ENCODE measurements around the gene MISP3.

MISP3 gene

GRCh38 chr19:14056741-14057356 lies 15.7 kb upstream of the MISP3 start:
- peaks cover 19 to 20% of the 10 kb centered on the region in 2 donors for H3K4me1 Mint-ChIP-seq (ENCODE audit: low read depth in 2 of 2)
- no peak overlapping the region for H3K27ac Mint-ChIP-seq
- peaks cover 25 to 42% of the 10 kb centered on the region in 2 donors for H3K27me3 Mint-ChIP-seq
- ATAC-seq (replicated peaks): no peak
- H3K9me3 Mint-ChIP-seq: no peaks in the 10 kb centered on the region
- H3K4me3 Mint-ChIP-seq: peak overlapping the region; percentile 40 to 77
- H3K36me3 Mint-ChIP-seq (ENCODE audit: insufficient read depth): peaks cover 19% of the 10 kb centered on the region
- no peak for DNase-seq

DNA sequence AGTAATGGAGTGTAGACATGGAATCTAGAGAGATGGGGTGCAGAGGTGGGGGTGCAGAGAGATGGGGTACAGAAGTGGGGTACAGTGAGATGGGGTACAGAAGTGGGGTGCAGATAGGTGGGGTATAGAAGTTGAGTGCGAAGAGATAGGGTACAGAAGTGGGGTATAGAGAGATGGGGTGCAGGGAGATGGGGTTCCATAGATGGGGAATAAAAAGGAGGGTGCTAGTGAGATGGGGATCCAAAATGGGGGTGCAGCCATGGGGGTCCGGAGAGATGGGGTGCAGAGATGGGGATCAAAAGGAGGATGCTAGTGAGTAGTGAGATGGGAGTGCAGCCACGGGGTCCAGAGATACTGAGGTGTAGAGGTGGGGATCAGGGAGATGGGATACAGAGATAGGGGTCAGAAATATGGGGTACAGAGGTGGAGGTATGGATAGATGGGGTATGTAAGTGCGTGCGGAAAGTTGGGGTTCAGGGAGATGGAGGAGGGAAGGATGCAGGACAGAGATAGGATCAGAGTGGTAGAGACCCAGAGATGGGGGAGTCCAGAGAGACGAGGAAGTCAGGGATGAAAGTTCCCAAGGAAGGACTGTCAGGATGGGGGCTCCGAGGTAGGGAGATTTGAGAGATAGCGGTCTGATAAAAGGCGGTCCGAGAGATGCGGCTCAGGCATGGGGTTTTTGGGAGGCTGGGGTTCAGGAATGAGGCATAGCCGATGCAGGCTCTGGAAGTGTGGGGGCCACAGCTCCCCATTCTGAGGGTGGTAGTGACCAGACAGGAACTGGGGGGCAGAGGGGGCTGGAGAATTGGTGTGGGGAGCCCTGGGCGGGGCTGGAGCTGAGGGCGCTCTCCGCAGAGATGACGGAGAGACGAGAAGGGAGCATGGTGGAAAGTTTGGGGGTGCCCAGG lies 14.1 kb upstream of the MISP3 start:
- Mint-ChIP-seq H3K36me3 (ENCODE audit: insufficient read depth) (peaks cover 5% of the 10 kb centered on the region), H3K27me3 (peaks cover 25 to 45% of the 10 kb centered on the region in 2 donors), H3K27ac (no peak overlapping the region), H3K9me3 (no peaks in the 10 kb centered on the region), H3K4me1 (ENCODE audit: low read depth in 2 of 2) (peaks cover 16 to 20% of the 10 kb centered on the region in 2 donors), H3K4me3 (peak overlapping the region; percentile 74 to 77)
- DNase-seq (no peak), ATAC-seq (replicated peaks) (no peak)

- Mint-ChIP-seq H3K27me3 (peaks cover 25 to 45% of the 10 kb centered on the region in 2 donors), H3K27ac (no peak overlapping the region), H3K4me3 (peak overlapping the region; percentile 74 to 77), H3K9me3 (no peaks in the 10 kb centered on the region), H3K4me1 (ENCODE audit: low read depth in 2 of 2) (peaks cover 16 to 18% of the 10 kb centered on the region in 2 donors), H3K36me3 (ENCODE audit: insufficient read depth) (peaks cover 3% of the 10 kb centered on the region)
- peak; percentile 60 for ATAC-seq (replicated peaks)
- DNase-seq: peak; percentile 51 to 53 (median 52)
Measured at GRCh38 chr19:14059093-14059480, 13.5 kb upstream of the MISP3 start.

DNA sequence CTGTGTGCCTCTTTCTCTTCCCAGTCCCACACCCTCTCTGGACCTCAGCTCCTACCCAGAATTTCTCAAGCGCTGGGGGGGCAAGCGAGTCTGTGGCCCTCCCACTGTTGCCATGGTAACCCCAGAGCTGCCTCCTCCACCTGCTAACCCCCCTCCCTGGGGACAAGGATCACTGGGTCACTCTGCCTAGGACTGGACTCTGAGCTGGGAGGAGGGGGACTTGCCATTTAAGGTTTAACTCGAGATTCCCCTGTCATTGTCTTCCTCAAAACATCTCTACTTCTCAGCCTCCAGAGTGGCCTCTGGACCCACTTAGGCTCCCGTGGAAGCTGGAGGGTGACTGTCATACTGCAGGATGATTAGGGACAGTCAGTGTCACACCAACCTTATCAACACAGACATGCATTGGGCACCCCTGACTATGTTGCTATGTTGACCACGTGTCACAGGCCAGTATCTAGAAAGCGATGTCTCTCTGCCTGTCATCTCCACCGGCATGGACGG lies 12.9 kb upstream of the MISP3 start:
- H3K4me1 Mint-ChIP-seq (ENCODE audit: low read depth in 2 of 2): peaks cover 15 to 16% of the 10 kb centered on the region in 2 donors
- H3K36me3 Mint-ChIP-seq (ENCODE audit: insufficient read depth): peaks cover 5% of the 10 kb centered on the region
- peaks cover 25 to 45% of the 10 kb centered on the region in 2 donors for H3K27me3 Mint-ChIP-seq
- no peak for ATAC-seq (replicated peaks)
- no peak for DNase-seq
- no peaks in the 10 kb centered on the region for H3K9me3 Mint-ChIP-seq
- no peak overlapping the region for H3K27ac Mint-ChIP-seq
- peak overlapping the region in 1 of 2 donors; percentile 35 for H3K4me3 Mint-ChIP-seq

GRCh38 chr19:14061081-14061749 lies 11.4 kb upstream of the MISP3 start:
- no peak overlapping the region for H3K27ac Mint-ChIP-seq
- ATAC-seq (replicated peaks): no peak
- DNase-seq: no peak
- H3K9me3 Mint-ChIP-seq: no peaks in the 10 kb centered on the region
- no peak overlapping the region for H3K4me3 Mint-ChIP-seq
- peaks cover 15 to 17% of the 10 kb centered on the region in 2 donors for H3K4me1 Mint-ChIP-seq (ENCODE audit: low read depth in 2 of 2)
- peaks cover 5% of the 10 kb centered on the region for H3K36me3 Mint-ChIP-seq (ENCODE audit: insufficient read depth)
- peaks cover 28 to 47% of the 10 kb centered on the region in 2 donors for H3K27me3 Mint-ChIP-seq

DNA sequence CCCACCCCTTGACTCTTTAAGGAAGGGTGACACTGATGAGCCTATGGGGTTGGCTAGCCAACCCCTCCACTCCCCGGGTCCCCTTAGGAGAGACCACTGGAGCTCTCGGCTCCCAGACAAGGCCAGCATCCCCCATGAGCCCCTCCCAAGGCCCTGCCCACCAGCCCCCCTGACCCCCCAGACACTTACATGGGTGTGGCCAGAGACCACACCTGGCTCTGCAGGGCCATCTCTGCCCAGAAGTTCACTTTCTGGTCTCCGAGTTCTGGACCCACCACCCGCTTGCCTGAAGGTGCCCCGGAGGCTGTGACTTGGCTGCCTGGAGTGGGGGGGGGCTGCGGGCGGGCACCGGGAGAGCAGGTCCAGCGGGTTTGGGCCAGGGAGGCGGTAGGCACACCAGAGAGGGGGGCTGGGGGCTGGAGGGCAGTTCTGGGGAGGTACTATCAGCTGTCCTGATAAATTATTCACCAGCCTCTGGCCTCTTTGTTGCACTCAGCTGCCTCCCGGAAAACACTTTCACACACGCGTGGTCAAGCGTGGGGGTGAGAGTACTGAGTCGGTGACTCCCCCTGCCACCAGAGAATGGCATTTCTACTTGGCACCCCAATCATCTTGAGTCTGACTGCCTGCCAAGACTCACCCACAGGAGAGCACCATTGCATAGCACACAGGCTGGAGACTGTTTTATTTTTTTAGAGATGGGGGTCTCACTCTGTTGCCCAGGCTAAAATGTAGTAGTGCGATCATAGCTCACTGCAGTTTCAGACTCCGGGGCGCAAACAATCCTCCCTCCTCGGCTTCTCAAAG lies 10.6 kb upstream of the MISP3 start, which contains the start of gene PALM3:
TSS of gene PALM3 (minus strand) at position 326 of the 807 bp plus-strand sequence. CDS start at position 230, 96 bp downstream.
- H3K9me3 Mint-ChIP-seq: no peaks in the 10 kb centered on the region
- no peak within 1 kb of the TSS for H3K4me3 Mint-ChIP-seq
- H3K27ac Mint-ChIP-seq: no peak within 1 kb of the TSS
- DNase-seq (no peak), ATAC-seq (replicated peaks) (no peak)
- H3K4me1 Mint-ChIP-seq (ENCODE audit: low read depth in 2 of 2): peaks cover 15 to 18% of the 10 kb centered on the region in 2 donors
- H3K36me3 Mint-ChIP-seq (ENCODE audit: insufficient read depth): peaks cover 5% of the 10 kb centered on the region
- peaks cover 33 to 54% of the 10 kb centered on the region in 2 donors for H3K27me3 Mint-ChIP-seq

GRCh38 chr19:14062558-14062855 lies 10.1 kb upstream of the MISP3 start:
- ATAC-seq (replicated peaks) (no peak), DNase-seq (no peak)
- H3K4me1 Mint-ChIP-seq (ENCODE audit: low read depth in 2 of 2): peaks cover 15 to 18% of the 10 kb centered on the region in 2 donors
- H3K27me3 Mint-ChIP-seq: peaks cover 33 to 53% of the 10 kb centered on the region in 2 donors
- peaks cover 5% of the 10 kb centered on the region for H3K36me3 Mint-ChIP-seq (ENCODE audit: insufficient read depth)
- no peak overlapping the region for H3K27ac Mint-ChIP-seq
- no peaks in the 10 kb centered on the region for H3K9me3 Mint-ChIP-seq
- no peak overlapping the region for H3K4me3 Mint-ChIP-seq

- no peak for DNase-seq
- peaks cover 28 to 47% of the 10 kb centered on the region in 2 donors for H3K27me3 Mint-ChIP-seq
- H3K4me3 Mint-ChIP-seq: no peak overlapping the region
- peaks cover 5% of the 10 kb centered on the region for H3K36me3 Mint-ChIP-seq (ENCODE audit: insufficient read depth)
- H3K9me3 Mint-ChIP-seq: no peaks in the 10 kb centered on the region
- no peak for ATAC-seq (replicated peaks)
- H3K4me1 Mint-ChIP-seq (ENCODE audit: low read depth in 2 of 2): peaks cover 9 to 14% of the 10 kb centered on the region in 2 donors
- no peak overlapping the region for H3K27ac Mint-ChIP-seq
Measured at GRCh38 chr19:14063105-14063504, 9.5 kb upstream of the MISP3 start.

GRCh38 chr19:14066134-14066533 lies 6.5 kb upstream of the MISP3 start:
- peaks cover 0 to 2% of the 10 kb centered on the region in 2 donors for H3K4me1 Mint-ChIP-seq (ENCODE audit: low read depth in 2 of 2)
- peaks cover 2% of the 10 kb centered on the region for H3K36me3 Mint-ChIP-seq (ENCODE audit: insufficient read depth)
- peaks cover 8 to 21% of the 10 kb centered on the region in 2 donors for H3K27me3 Mint-ChIP-seq
- DNase-seq (no peak), ATAC-seq (replicated peaks) (no peak)
- no peak overlapping the region for H3K4me3 Mint-ChIP-seq
- no peak overlapping the region for H3K27ac Mint-ChIP-seq
- no peaks in the 10 kb centered on the region for H3K9me3 Mint-ChIP-seq

GRCh38 chr19:14070268-14071050 lies 2.1 kb upstream of the MISP3 start:
- DNase-seq: no peak
- no peak overlapping the region for H3K27ac Mint-ChIP-seq
- no peak for ATAC-seq (replicated peaks)
- peak overlapping the region; percentile 4 to 49 for H3K4me3 Mint-ChIP-seq
- peaks cover 15 to 17% of the 10 kb centered on the region in 2 donors for H3K4me1 Mint-ChIP-seq (ENCODE audit: low read depth in 2 of 2)
- H3K27me3 Mint-ChIP-seq: peaks cover 8 to 11% of the 10 kb centered on the region in 2 donors
- no peaks in the 10 kb centered on the region for H3K9me3 Mint-ChIP-seq
- H3K36me3 Mint-ChIP-seq (ENCODE audit: insufficient read depth): peaks cover 3% of the 10 kb centered on the region

GRCh38 chr19:14073261-14073924 lies 807 bp downstream of the MISP3 start:
- peaks cover 13 to 18% of the 10 kb centered on the region in 2 donors for H3K4me1 Mint-ChIP-seq (ENCODE audit: low read depth in 2 of 2)
- H3K27me3 Mint-ChIP-seq: no peaks in the 10 kb centered on the region
- ATAC-seq (replicated peaks): peak; percentile 74
- H3K9me3 Mint-ChIP-seq: no peaks in the 10 kb centered on the region
- peak overlapping the region; percentile 90 for H3K27ac Mint-ChIP-seq
- H3K4me3 Mint-ChIP-seq: peak overlapping the region; percentile 99
- peak; percentile 71 to 78 (median 76) for DNase-seq
- peaks cover 3% of the 10 kb centered on the region for H3K36me3 Mint-ChIP-seq (ENCODE audit: insufficient read depth)
